Small intestine (tissue), 7 donors: ENCODE measurements around the gene PSEN2. TPM values are rescaled to one million over a fixed set of nuclear protein-coding genes. Genes with fewer than 3 reads are reported as not detected.
"Not testable (repeated sequence)": the region's sequence is repeated elsewhere in the genome, so short reads cannot be mapped to it uniquely, and the experiment has no call there.

Experiments
- DNase-seq, 2 donors: peaks; one replicate each; pipeline versions ENCODE4 v3.0.0 to v3.0.0-alpha.2; 2013
- FAIRE-seq: peaks from 2 replicates; lab custom pipeline; 2012; peaks lifted over from hg19 to GRCh38; lab: Jason Lieb, UNC
- H3K27ac ChIP-seq, 3 donors: one replicate each; pipeline ENCODE4 v1.5.1; 2013; ENCODE audit warnings: low read length in 2 of 3, mild to moderate bottlenecking in 2 of 3, control low read depth in 1 of 3, inconsistent platforms in 1 of 3, low read depth in 1 of 3, moderate library complexity in 1 of 3
- H3K27me3 ChIP-seq, 3 donors: one replicate each; pipeline ENCODE4 v1.6.1; 2013; ENCODE audit warnings: low read length in 3 of 3, inconsistent platforms in 1 of 3; ENCODE audit not compliant: control insufficient read depth in 3 of 3, insufficient read depth in 3 of 3
- H3K36me3 ChIP-seq, 3 donors: one replicate each; pipeline ENCODE4 v1.6.1; 2013; ENCODE audit warnings: low read length in 3 of 3, inconsistent platforms in 1 of 3, low read depth in 1 of 3, mild to moderate bottlenecking in 1 of 3, moderate library complexity in 1 of 3; ENCODE audit not compliant: control insufficient read depth in 3 of 3, insufficient read depth in 2 of 3
- H3K4me1 ChIP-seq, 3 donors: one replicate each; pipeline ENCODE4 v1.6.1; 2013; ENCODE audit warnings: low read length in 2 of 3, inconsistent platforms in 1 of 3, low read depth in 1 of 3, mild to moderate bottlenecking in 1 of 3, moderate library complexity in 1 of 3; ENCODE audit not compliant: control insufficient read depth in 3 of 3, insufficient read depth in 2 of 3
- H3K4me3 ChIP-seq, 3 donors: one replicate each; pipeline ENCODE4 v1.5.1; 2013; ENCODE audit warnings: low read length in 3 of 3, control low read depth in 1 of 3, inconsistent platforms in 1 of 3, low read depth in 1 of 3, mild to moderate bottlenecking in 1 of 3, moderate library complexity in 1 of 3
- H3K9me3 ChIP-seq, 2 donors: one replicate each; pipeline ENCODE4 v1.6.1; 2013; ENCODE audit warnings: low read depth in 1 of 2, low read length in 1 of 2; ENCODE audit not compliant: control insufficient read depth in 2 of 2, insufficient read depth in 1 of 2
- WGBS, 3 donors: extraction: QIAGEN DNeasy Blood & Tissue Kit; methylation state at CpG; one replicate each; pipeline ENCODE4 v1.1.7; 2013; 5-methylcytosine and 5-hydroxymethylcytosine counted together
- polyA plus RNA-seq, 4 donors: library from polyadenylated mRNA; stranded (reverse) in 3 of 4; unstranded in 1 of 4; fragments of 200-250 nt in 3 of 4; fragments of 120-200 nt in 1 of 4; gene quantifications; one replicate each; pipeline versions ENCODE4 v1.2.1 to v1.2.3, GENCODE V29; 2013
- donor health status: healthy with polysubstance abuse.
- donor health status: control.
- donor health status: control.
- donor health status: Bipolar disorder and iron deficiency.
- donor health status: healthy.

PSEN2 gene
- polyA plus RNA-seq, 4 donors = 13.3 to 19.5 (median 18.4) TPM

DNA sequence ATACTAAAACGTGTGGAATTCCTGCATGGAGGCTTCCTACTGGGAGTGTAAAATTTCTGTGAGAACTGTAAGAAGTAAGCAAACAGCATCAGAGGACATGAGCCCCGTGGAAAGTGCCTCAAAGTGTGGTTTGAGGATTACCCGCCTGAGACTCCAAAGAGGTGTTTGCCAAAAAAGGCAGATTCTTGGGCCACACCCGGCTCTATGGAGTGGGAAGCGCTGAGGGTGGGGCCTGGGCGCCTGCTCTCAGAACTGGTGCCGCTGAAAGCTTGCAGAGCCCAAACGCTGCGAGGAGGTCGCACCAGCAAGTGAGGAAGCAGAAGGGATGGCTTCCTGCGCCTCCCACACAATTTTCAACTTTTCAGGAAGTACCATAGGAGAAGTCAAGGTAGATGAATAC lies 43.0 kb upstream of the PSEN2 start:
- Histone ChIP-seq H3K4me3 (no peak overlapping the region), H3K36me3 (no peaks in the 10 kb centered on the region), H3K9me3 (peaks cover 0 to 4% of the 10 kb centered on the region in 2 donors), H3K27me3 (no peaks in the 10 kb centered on the region), H3K4me1 (peaks cover 0 to 3% (median 0%) of the 10 kb centered on the region in 3 donors), H3K27ac (peak overlapping the region in 1 of 3 donors; percentile 58)
- 58 to 71% (median 68%) methylated on average over 11 of the region's 11 CpGs for WGBS, 3 donors
- FAIRE-seq (no peak), DNase-seq (no peak)

DNA sequence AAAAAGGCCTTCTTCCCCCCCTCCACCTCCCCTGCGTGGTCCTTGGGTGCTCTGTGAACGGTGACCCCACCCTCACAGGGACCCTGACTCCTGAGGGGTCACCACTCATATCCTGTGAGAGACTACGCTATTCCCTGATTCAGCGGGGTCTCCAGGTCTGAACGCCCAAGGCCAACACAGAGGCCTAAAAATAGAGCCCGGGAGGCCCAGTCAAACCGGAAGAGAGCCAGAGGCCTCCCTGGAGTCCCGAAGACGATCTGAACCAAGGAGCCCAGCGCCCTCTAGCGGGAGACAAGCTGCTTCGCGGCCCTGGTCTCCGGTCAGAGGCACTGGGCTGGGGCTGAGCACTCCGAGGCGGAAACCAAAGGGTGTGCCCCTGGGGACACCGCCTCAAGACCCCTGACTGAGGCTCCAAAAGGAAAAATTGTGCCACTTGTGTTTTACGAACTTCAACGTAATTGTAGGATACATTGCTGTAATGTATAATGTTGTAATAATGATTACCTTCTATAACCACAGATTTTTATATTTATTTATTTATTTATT lies 42.4 kb upstream of the PSEN2 start:
- peak overlapping the region in 1 of 3 donors; percentile 83 for H3K27ac ChIP-seq
- FAIRE-seq = no peak

DNA sequence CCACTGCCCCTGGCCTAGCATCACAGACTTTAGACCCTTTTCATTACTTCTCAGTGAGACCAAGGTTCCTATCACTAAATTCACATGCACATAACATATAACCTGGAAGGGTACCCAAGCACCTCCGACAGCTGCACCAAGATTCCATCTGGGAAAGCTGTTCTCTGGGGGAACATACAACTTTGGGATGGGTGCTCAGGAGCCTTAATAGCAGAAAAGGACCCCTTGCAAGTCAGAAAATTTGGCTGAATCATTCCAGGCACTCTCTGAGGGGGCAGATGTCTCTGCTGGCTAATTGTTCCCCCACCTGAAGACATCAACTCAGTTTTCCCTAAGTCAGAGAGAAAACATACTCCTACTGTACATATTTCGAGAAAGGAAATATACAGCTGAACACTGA lies 41.3 kb upstream of the PSEN2 start:
- H3K27ac ChIP-seq = no peak overlapping the region
- no peaks in the 10 kb centered on the region for H3K9me3 ChIP-seq
- H3K4me1 ChIP-seq = peaks cover 0 to 3% (median 0%) of the 10 kb centered on the region in 3 donors
- no peak for FAIRE-seq
- H3K4me3 ChIP-seq = no peak overlapping the region
- H3K27me3 ChIP-seq = no peaks in the 10 kb centered on the region
- 74 to 93% (median 85%) methylated on average over 2 of the region's 2 CpGs for WGBS, 3 donors
- H3K36me3 ChIP-seq = no peaks in the 10 kb centered on the region
- DNase-seq = no peak

More for the DNA sequence above, 42.4 kb upstream of the PSEN2 start:
- peak; percentile 95 for DNase-seq
- H3K27me3 ChIP-seq = no peaks in the 10 kb centered on the region
- H3K4me3 ChIP-seq = no peak overlapping the region
- no peaks in the 10 kb centered on the region for H3K9me3 ChIP-seq
- H3K4me1 ChIP-seq = peaks cover 0 to 3% (median 0%) of the 10 kb centered on the region in 3 donors
- no peaks in the 10 kb centered on the region for H3K36me3 ChIP-seq
- WGBS, 3 donors = 7 to 10% (median 9%) methylated on average over 19 of the region's 19 CpGs

DNA sequence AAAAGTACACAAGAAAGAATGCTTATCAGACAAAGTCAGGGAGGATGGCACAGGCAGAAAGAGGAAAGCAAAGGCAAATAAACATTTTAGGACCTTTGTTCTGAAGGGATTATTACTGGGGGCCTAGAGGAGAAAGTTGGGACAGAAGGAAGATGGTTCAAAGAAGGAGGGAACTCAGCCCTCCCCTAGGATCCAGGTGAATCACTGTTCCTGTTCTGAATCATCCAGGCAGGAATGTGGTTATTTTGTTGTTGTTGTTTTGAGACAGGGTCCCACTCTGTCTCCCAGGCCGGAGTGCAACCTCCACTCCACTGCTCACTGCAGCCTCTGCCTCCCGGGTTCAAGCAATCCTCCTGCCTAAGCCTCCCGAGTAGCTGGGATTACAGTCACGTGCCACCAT lies 38.5 kb upstream of the PSEN2 start:
- no peaks in the 10 kb centered on the region for H3K36me3 ChIP-seq
- no peak overlapping the region for H3K27ac ChIP-seq
- no peaks in the 10 kb centered on the region for H3K27me3 ChIP-seq
- no peak for DNase-seq
- WGBS, 3 donors = 92 to 95% (median 94%) methylated on average over 4 of the region's 4 CpGs
- no peaks in the 10 kb centered on the region for H3K9me3 ChIP-seq
- no peak overlapping the region for H3K4me3 ChIP-seq
- H3K4me1 ChIP-seq = peaks cover 0 to 3% (median 0%) of the 10 kb centered on the region in 3 donors
- no peak for FAIRE-seq

DNA sequence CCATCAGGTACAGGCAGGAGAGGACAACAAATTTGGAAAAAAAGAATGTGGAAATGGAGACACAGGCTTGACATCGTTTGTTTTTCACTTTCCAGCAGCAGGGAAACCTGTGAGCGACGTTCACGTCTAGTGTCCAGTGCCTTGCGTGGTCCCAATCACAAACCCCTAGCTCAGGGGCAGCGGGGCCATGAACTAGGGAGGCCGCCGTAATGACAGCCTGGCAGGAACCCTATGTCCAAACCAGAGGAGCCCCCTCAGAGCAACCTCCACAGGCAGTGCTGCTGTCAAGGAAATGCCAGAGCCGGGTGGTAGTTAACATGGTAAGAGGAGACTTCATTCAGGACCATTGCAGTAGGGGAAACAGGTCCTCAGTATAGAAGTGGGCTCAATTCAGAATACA lies 37.8 kb upstream of the PSEN2 start:
- no peak for FAIRE-seq
- no peak overlapping the region for H3K27ac ChIP-seq
- no peaks in the 10 kb centered on the region for H3K36me3 ChIP-seq
- H3K4me3 ChIP-seq = no peak overlapping the region
- WGBS, 3 donors = 93 to 95% (median 95%) methylated on average over 9 of the region's 9 CpGs
- DNase-seq = no peak
- no peaks in the 10 kb centered on the region for H3K27me3 ChIP-seq
- H3K4me1 ChIP-seq = peaks cover 0 to 3% (median 0%) of the 10 kb centered on the region in 3 donors
- no peaks in the 10 kb centered on the region for H3K9me3 ChIP-seq

DNA sequence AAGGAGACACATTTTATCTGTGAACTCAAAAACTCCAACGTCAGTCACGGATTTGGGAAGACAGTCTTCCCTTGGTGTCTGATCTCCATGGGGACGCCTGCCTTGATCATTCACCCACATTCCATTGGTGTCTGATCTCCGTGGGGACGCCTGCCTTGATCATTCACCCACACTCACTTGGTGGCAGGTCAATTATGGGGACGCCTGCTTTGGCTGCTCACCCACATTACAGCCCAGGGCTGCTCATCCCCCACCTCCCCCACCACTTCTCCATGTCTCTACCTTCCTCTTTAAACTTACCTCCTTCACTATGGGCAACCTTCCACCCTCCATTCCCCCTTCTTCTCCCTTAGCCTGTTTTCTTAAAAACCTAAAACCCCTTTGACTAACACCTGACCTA lies 36.2 kb upstream of the PSEN2 start:
- H3K4me3 ChIP-seq, FAIRE-seq, H3K27me3 ChIP-seq, H3K4me1 ChIP-seq, H3K36me3 ChIP-seq, DNase-seq, H3K27ac ChIP-seq, H3K9me3 ChIP-seq: not testable (repeated sequence)
- WGBS, 3 donors = 88 to 95% (median 91%) methylated on average over 6 of the region's 6 CpGs

DNA sequence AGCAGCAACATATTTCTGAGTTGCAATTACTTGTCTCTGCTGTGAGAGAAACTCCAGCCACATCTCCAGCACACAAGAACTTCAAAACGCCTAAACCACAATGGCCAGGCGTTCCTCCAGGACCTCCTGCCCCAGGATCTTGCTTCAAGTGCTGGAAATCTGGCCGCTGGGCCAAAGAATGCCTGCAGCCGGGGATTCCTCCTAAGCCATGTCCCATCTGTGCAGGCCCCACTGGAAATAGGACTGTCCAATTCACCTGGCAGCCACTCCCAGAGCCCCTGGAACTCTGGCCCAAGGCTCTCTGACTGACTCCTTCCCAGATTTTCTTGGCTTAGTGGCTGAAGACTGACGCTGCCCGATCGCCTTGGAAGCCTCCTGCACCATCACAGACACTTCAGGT lies 35.0 kb upstream of the PSEN2 start:
- H3K4me3 ChIP-seq, H3K9me3 ChIP-seq, H3K27ac ChIP-seq, H3K36me3 ChIP-seq, H3K4me1 ChIP-seq, FAIRE-seq, DNase-seq, H3K27me3 ChIP-seq: not testable (repeated sequence)
- 89 to 91% (median 90%) methylated on average over 7 of the region's 7 CpGs for WGBS, 3 donors

DNA sequence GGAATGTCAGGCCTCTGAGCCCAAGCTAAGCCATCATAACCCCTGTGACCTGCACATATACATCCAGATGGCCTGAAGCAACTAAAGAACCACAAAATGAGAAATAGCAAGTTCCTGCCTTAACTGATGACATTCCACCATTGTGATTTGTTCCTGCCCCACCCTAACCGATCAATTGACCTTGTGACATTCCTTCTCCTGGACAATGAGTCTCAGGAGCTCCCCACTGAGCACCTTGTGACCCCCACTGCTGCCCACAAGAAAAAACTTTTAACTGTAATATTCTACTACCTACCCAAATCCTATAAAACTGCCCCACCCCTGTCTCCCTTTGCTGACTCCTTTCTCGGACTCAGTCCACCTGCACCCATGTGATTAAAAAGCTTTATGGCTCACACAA lies 32.5 kb upstream of the PSEN2 start:
- not testable (repeated sequence) for FAIRE-seq, H3K4me1 ChIP-seq, H3K36me3 ChIP-seq, H3K4me3 ChIP-seq, H3K27ac ChIP-seq, H3K9me3 ChIP-seq, DNase-seq, H3K27me3 ChIP-seq
- 85 to 89% (median 87%) methylated on average over 2 of the region's 2 CpGs for WGBS, 3 donors

DNA sequence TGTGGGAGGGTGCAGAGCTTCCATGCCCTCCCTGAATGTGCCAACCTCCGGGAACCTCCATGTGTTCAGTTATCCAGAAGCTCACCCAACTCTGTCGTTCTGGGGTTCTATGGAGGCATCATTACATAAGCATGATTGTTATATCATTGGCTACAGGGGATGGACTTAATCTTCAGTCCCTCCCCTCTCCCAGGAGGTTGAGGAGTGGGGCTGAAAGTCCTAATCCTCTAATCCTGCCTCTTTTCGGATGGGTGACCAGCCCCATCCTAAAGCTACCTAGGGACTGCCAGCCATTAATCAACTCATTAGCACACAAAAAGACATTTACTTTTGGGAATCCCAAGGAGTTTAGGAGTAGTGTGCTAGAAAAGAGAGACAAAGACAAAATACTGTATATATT lies 32.0 kb upstream of the PSEN2 start:
- Histone ChIP-seq H3K4me1 (no peaks in the 10 kb centered on the region), H3K36me3 (no peaks in the 10 kb centered on the region), H3K27ac (no peak overlapping the region), H3K4me3 (no peak overlapping the region), H3K9me3 (no peaks in the 10 kb centered on the region), H3K27me3 (no peaks in the 10 kb centered on the region)
- WGBS, 3 donors = 87 to 90% (median 87%) methylated on average over 3 of the region's 3 CpGs
- DNase-seq (no peak), FAIRE-seq (no peak)
